HG02588 (cell line): ENCODE measurements around the gene CCDC6.
"Not testable (repeated sequence)": the region's sequence is repeated elsewhere in the genome, so short reads cannot be mapped to it uniquely, and the experiment has no call there.

Source experiments
- ATAC-seq: cut with Tn5 transposase; IDR thresholded peaks from one replicate; pipeline ENCODE4 v1.9.1; 2021; ENCODE audit warnings: mild to moderate bottlenecking, moderate library complexity; ENCODE audit not compliant: unreplicated experiment

The CCDC6 gene

GRCh38 chr10:59906417-59907202 lies at the start of gene CCDC6:
CCDC6 (minus strand) TSS chr10:59906556; CDS start chr10:59906424, 132 bp downstream.
- peak; percentile 82 for ATAC-seq

- ATAC-seq, result no peak
Measured at GRCh38 chr10:59954296-59954695, 47.9 kb upstream of the CCDC6 start.

GRCh38 chr10:59953711-59954110 lies 47.4 kb upstream of the CCDC6 start:
- not testable (repeated sequence) for ATAC-seq

DNA sequence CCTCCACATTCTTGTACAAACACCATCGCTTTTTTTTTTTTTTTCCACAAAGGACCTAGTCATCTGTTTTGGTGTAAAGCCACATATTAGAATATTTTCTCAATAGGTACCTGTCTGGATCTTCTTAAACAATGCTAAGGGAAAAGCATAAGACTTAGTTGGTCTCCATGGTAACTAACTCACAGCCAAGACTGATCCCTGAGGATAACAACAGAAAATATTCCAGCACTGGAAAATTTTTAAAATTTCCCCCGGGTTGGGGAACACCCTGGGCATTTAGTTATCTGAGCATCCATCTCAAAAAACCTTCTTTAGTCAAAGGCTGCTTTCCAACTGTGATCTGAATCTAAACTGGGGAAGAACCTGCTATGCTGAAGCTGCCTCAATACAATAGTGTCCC lies 43.7 kb upstream of the CCDC6 start:
- ATAC-seq, result no peak

GRCh38 chr10:59949608-59950007 lies 43.3 kb upstream of the CCDC6 start:
- ATAC-seq, result no peak

- ATAC-seq, result no peak
Measured at GRCh38 chr10:59945991-59946390, 39.6 kb upstream of the CCDC6 start.

DNA sequence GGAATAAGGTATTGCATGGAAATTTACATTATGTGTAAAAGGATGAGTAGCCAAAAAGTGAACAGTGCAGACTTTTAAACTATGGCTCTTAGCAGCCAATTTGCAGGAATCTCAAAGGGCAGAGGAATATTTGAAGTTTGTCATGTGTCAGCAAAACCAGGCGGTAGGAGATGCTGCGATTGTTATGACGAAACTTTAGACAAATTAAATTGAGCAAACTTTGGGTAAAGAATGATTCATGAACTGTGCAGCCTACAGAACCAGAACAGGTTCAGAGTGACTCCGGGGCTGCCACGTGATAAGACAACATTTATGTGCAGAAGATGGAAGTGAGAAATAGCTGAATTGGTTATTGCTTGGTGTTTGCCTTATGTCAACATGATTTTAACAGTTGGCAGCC lies 39.2 kb upstream of the CCDC6 start:
- ATAC-seq, result no peak

DNA sequence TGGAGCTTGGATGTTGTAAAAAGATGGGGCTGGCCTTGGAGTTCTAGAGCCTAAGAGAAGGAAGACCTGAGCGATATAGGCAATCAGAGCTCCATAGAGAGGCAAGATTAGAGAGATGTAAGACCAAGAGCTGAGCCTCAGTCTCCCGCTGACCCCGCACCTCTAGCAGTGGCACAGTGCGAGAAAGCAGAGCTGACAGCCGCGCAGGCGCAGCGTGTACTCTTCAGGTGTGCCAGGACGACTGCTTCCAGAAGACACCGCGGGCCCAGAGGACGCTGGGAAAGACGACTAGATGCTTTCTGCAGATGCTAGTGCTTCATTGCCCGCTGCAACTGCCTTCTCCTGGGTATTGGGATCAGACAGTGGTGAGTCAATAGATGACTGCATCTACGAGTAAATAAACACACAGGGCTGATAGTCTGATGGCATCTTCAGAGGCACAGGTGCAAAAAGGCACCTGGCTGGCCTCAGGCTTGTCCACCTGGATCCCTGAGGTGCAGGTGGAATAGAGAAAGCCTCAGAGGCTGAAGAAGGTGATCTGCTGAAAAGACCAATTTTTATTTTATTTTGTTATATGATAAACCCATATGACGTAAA lies 38.1 kb upstream of the CCDC6 start:
- ATAC-seq, result no peak

DNA sequence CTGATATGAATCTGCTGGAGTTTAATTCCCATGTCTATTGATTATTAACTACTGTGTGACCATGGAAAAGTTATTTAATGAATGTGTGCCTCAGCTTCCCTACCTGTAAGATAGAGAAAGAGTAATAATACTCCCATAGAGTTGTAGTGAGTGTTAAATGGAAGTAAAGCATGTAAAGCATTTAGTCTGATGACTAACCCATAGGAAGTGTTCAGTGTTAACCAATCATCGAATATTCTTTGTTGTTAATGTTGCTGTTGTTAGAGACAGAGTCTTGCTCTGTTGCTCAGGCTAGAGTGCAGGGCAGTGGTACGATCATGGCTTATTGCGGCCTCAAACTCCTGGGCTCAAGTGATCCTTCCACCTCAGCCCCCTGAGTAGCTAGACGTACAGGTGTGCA lies 36.2 kb upstream of the CCDC6 start:
- ATAC-seq, result no peak

DNA sequence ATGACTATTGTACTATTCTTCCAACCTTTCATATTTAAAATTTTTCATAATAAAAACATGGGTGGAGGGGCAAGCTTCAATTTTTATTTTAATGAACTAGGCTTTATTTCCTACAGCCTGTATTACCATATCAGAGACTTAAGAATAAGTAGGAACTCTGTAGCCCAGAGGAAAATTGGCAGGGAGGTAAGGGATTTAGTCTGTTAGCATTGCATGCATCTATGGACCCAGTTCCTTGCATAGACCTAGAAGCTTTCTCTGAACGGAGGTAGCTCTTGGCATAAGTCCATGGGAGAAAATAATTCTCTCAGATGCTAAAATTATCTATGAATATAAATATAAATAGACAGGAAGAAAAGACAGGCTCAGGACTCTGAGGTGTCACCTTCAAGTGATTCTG lies 31.4 kb upstream of the CCDC6 start:
- no peak for ATAC-seq

GRCh38 chr10:59934701-59935100 lies 28.3 kb upstream of the CCDC6 start:
- ATAC-seq, result no peak

DNA sequence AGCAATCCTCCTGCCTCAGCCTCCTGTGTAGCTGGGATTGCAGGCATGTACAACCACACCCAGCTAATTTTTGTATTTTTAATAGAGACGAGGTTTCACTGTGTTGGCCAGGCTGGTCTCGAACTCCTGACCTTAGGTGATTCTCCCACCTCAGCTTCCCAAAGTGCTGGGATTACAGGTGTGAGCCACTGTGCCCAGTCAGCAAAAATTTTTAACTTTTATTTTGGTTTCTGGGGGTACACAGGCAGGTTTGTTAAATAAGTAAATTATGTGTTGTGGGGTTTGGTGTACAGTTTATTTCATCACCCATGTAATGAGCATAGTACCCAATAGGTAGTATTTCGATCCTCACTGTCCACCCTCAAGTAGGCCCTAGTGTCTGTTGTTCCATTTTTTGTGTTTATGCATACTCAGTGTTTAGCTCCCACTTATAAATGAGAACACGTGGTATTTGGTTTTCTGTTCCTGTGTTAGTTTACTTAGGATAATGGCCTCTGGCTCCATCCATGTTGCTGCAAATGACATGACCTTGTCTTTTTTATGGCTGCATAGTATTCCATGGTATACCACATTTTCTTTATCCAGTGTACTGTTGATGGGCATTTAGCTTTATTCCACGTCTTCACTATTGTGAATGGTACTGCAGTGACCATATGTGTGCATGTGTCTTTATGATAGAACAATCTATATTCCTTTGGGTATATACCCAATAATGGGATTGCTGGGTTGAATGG lies 24.6 kb upstream of the CCDC6 start:
- not testable (repeated sequence) for ATAC-seq

GRCh38 chr10:59926086-59926485 lies 19.7 kb upstream of the CCDC6 start:
- no peak for ATAC-seq

- no peak for ATAC-seq
Measured at GRCh38 chr10:59922907-59923306, 16.6 kb upstream of the CCDC6 start.

GRCh38 chr10:59917922-59918321 lies 11.6 kb upstream of the CCDC6 start:
- ATAC-seq, result no peak

DNA sequence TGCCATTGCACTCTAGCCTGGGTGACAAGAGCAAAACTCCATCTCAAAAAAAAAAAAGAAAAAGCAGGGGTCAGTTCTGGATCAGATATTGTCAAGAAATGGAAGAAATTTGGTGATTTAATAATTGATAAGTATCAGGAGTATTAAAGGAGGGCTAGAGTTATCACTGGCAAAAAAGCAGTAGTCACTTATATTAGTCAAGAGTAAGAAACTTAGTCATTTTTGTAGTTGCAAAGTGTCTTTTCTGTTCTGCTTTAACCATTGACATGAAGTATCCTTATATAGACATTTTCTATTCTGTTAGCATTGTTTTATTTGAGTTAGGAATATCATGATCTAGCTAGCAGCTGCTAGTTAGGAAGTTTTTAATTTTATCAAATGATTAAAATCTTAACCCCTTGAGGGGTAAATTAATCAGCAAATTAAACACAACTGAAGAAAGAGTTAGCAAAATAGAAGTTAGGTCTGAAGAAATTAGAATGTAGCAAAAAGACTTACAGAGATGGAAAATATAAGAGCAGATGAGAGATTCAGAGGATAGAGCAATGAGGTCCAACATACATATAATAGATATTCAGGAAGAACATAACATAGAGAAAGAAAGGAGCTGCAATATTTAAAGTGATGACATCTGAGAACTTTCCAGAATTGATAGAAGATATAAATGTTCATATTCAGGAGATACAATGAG lies 7.3 kb upstream of the CCDC6 start:
- no peak for ATAC-seq

GRCh38 chr10:59910867-59911266 lies 4.5 kb upstream of the CCDC6 start:
- no peak for ATAC-seq

DNA sequence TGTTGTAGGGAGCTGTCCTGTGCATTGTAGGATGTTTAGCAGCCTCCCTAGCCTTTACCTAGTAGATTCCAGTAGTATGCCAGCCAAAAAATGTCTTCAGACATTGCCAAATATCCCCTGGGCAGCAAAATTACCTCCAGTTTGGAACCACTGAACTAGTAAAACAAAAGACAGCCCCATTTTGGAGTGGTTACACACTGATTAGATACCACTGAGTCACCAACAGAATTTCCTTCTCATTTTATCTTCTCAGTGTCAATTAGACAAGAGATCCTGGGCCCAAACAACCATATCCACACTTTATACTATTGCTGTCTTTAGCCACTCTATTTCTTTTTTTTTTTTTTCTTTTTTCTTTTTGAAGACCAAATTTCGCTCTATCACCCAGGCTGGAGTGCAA lies 3.5 kb upstream of the CCDC6 start:
- no peak for ATAC-seq

DNA sequence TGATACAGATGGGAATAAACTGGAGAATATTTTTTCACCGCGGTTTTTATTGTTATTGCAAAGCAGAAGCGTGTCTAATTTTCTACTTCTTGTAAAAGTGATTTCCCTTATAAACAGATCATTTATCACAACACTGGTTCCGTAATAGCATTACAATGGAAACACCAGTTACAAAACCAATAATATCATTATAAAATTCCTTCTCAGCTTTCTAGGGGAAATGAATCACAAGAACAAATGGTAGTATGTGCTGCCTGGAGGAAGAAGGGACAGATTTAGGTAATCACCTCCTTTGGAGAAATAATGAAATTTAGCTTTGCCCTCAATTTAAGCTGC lies 2.4 kb upstream of the CCDC6 start:
- no peak for ATAC-seq

DNA sequence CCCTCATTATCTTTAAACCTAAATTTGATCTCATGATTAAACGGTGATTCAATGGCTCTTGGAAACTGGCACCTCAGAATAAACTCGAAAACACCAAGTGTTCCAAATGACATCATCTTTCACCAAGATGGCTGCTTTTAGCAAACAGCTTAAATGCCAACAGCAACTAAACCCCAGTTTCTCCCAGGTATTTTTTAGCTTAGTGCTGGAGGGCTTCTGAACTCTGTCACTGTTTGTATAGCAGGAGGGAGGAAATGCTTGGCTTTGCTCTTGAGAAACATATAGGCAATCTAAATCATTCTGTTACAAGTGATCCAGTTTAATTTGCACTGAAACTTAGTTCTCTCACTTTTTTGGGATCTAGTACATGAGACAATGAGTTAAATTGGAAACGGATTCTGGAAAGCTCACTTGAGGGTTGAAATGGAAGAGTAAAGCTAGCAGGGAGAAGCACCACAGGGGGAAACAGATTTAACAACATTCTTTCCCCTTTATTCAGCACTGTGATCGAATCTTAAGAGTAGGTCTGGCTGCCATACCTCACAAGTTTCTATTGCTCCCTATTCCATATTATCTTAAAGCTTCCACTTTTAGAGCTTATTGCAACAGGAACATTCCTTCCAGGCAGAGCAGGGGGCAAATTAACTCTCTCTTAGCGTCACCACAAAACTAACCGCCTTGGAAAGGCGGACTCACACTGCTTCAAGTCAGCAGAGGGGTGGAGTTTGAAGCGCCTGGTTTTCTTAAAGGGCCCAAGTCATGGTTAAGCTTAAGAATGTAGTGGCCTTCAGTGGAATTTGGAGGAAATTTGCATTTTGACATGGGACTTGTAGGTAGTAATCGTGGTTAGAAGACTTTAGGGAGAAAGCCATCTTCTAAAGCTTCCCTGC lies 1.8 kb upstream of the CCDC6 start:
- ATAC-seq, result no peak

DNA sequence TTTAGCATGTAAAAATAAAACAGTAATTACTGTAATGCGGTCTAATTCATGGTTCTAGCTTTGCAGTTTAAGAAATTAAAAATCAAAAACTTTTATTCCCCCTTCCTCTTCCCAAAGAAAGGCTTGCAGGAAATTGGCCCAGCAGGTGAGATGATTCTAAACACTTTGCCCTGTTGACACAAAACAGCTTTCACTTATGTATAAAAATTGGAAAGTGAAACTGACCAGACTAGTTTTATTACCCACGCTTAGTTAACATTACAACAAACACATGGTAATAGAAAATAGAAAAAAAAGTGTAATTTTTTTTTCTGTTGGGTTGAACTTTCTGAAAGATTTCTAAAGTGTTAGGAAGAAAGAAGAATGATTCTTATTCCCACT lies 1.2 kb upstream of the CCDC6 start:
- no peak for ATAC-seq
